ENCODE results near the gene CHKB. TPM values are rescaled to one million over a fixed set of nuclear protein-coding genes. Genes with fewer than 3 reads are reported as not detected.

The CHKB gene
- total RNA-seq, 1 donor from 2014 or later = 36.1 TPM

GRCh38 chr22:50607659-50608020, 25.0 kb upstream of the CHKB start:
- Mint-ChIP-seq H3K36me3 (ENCODE audit: low read depth, unreplicated experiment) (no peaks in the 10 kb centered on the region), H3K4me1 (ENCODE audit: low read depth, unreplicated experiment) (no peaks in the 10 kb centered on the region), H3K27me3 (ENCODE audit: low read depth, unreplicated experiment) (peaks cover 67% of the 10 kb centered on the region), H3K27ac (ENCODE audit: unreplicated experiment) (no peak overlapping the region), H3K9me3 (ENCODE audit: unreplicated experiment) (peaks cover 2% of the 10 kb centered on the region), H3K4me3 (ENCODE audit: unreplicated experiment) (no peak overlapping the region)
- no peak overlapping the region for H3K9ac ChIP-seq (ENCODE audit: low read length)
- H3K4me1 ChIP-seq (ENCODE audit: insufficient read depth, low read length) = no peaks in the 10 kb centered on the region
- DNase-seq (ENCODE audit: low read depth) (no peak), FAIRE-seq (no peak)
- H3K79me2 ChIP-seq (ENCODE audit: insufficient read depth, low read length) = no peaks in the 10 kb centered on the region
- H3K27me3 ChIP-seq (ENCODE audit: insufficient read depth, low read length) = peaks cover 12% of the 10 kb centered on the region
- no peak overlapping the region for H3K4me2 ChIP-seq (ENCODE audit: low read length)
- H3K9me3 ChIP-seq (ENCODE audit: insufficient read depth, low read depth, low read length) = no peaks in the 10 kb centered on the region
- no peaks in the 10 kb centered on the region for H4K20me1 ChIP-seq (ENCODE audit: insufficient read depth, low read length)
- H3K27ac ChIP-seq (ENCODE audit: low read depth, low read length) = no peak overlapping the region
- H2AFZ ChIP-seq (ENCODE audit: low read depth, low read length) = no peak overlapping the region
- TF ChIP-seq CTCF (IDR thresholded peaks at IDR 0.05; ENCODE audit: insufficient read depth, low read depth, low read length) (no peak), EZH2 (IDR thresholded peaks at IDR 0.05; ENCODE audit: insufficient read depth, low read length) (no peak)
- no peak overlapping the region for H3K4me3 ChIP-seq (ENCODE audit: insufficient read depth, low read depth, low read length)
- no peaks in the 10 kb centered on the region for H3K36me3 ChIP-seq (ENCODE audit: insufficient read depth, low read length)

- Histone ChIP-seq H3K9ac (ENCODE audit: low read length) (no peak overlapping the region), H3K4me3 (ENCODE audit: insufficient read depth, low read depth, low read length) (no peak overlapping the region), H3K9me3 (ENCODE audit: insufficient read depth, low read depth, low read length) (no peaks in the 10 kb centered on the region), H3K4me2 (ENCODE audit: low read length) (no peak overlapping the region), H3K27me3 (ENCODE audit: insufficient read depth, low read length) (peaks cover 17% of the 10 kb centered on the region), H2AFZ (ENCODE audit: low read depth, low read length) (no peak overlapping the region), H3K27ac (ENCODE audit: low read depth, low read length) (no peak overlapping the region), H3K4me1 (ENCODE audit: insufficient read depth, low read length) (no peaks in the 10 kb centered on the region), H3K36me3 (ENCODE audit: insufficient read depth, low read length) (no peaks in the 10 kb centered on the region), H3K79me2 (ENCODE audit: insufficient read depth, low read length) (no peaks in the 10 kb centered on the region), H4K20me1 (ENCODE audit: insufficient read depth, low read length) (no peaks in the 10 kb centered on the region)
- TF ChIP-seq CTCF (IDR thresholded peaks at IDR 0.05; ENCODE audit: insufficient read depth, low read depth, low read length) (no peak), EZH2 (IDR thresholded peaks at IDR 0.05; ENCODE audit: insufficient read depth, low read length) (no peak)
- H3K27ac Mint-ChIP-seq (ENCODE audit: unreplicated experiment) = no peak overlapping the region
- H3K27me3 Mint-ChIP-seq (ENCODE audit: low read depth, unreplicated experiment) = peaks cover 69% of the 10 kb centered on the region
- DNase-seq (ENCODE audit: low read depth) (no peak), FAIRE-seq (no peak)
- no peak overlapping the region for H3K4me3 Mint-ChIP-seq (ENCODE audit: unreplicated experiment)
- H3K4me1 Mint-ChIP-seq (ENCODE audit: low read depth, unreplicated experiment) = peaks cover 4% of the 10 kb centered on the region
- peaks cover 3% of the 10 kb centered on the region for H3K36me3 Mint-ChIP-seq (ENCODE audit: low read depth, unreplicated experiment)
- peaks cover 2% of the 10 kb centered on the region for H3K9me3 Mint-ChIP-seq (ENCODE audit: unreplicated experiment)
These were observed 24.5 kb upstream of the CHKB start for GRCh38 chr22:50606946-50607658.
